Myocyte (in vitro differentiated cells): ENCODE data around the gene EPHB6. TPM values are rescaled to one million over a fixed set of nuclear protein-coding genes. Genes with fewer than 3 reads are reported as not detected.

Experiments used
- DNase-seq: peaks from one replicate; pipeline ENCODE4 v3.0.0-alpha.2; 2012; ENCODE audit warnings: low read depth
- polyA plus RNA-seq: library from polyadenylated mRNA; unstranded; fragments of >200 nt; gene quantifications from one replicate; pipeline ENCODE4 v1.2.1, GENCODE V29; 2012; ENCODE audit warnings: missing spikeins
- total RNA-seq: library from RNA; depleted of rRNA; stranded (reverse); fragments of >200 nt; gene quantifications from 2 replicates; pipeline ENCODE4 v1.2.3, GENCODE V29; 2014

Gene EPHB6, protein sequence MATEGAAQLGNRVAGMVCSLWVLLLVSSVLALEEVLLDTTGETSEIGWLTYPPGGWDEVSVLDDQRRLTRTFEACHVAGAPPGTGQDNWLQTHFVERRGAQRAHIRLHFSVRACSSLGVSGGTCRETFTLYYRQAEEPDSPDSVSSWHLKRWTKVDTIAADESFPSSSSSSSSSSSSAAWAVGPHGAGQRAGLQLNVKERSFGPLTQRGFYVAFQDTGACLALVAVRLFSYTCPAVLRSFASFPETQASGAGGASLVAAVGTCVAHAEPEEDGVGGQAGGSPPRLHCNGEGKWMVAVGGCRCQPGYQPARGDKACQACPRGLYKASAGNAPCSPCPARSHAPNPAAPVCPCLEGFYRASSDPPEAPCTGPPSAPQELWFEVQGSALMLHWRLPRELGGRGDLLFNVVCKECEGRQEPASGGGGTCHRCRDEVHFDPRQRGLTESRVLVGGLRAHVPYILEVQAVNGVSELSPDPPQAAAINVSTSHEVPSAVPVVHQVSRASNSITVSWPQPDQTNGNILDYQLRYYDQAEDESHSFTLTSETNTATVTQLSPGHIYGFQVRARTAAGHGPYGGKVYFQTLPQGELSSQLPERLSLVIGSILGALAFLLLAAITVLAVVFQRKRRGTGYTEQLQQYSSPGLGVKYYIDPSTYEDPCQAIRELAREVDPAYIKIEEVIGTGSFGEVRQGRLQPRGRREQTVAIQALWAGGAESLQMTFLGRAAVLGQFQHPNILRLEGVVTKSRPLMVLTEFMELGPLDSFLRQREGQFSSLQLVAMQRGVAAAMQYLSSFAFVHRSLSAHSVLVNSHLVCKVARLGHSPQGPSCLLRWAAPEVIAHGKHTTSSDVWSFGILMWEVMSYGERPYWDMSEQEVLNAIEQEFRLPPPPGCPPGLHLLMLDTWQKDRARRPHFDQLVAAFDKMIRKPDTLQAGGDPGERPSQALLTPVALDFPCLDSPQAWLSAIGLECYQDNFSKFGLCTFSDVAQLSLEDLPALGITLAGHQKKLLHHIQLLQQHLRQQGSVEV
- total RNA-seq, result 0.08 and 0.16 TPM in 2 replicates
- polyA plus RNA-seq, result 0.33 TPM

- DNase-seq, result peak; percentile 60
Measured at GRCh38 chr7:142854372-142855113, at the start of gene EPHB6. EPHB6 (plus strand) TSS chr7:142855076; CDS start chr7:142863228, 8,152 bp downstream.

DNA sequence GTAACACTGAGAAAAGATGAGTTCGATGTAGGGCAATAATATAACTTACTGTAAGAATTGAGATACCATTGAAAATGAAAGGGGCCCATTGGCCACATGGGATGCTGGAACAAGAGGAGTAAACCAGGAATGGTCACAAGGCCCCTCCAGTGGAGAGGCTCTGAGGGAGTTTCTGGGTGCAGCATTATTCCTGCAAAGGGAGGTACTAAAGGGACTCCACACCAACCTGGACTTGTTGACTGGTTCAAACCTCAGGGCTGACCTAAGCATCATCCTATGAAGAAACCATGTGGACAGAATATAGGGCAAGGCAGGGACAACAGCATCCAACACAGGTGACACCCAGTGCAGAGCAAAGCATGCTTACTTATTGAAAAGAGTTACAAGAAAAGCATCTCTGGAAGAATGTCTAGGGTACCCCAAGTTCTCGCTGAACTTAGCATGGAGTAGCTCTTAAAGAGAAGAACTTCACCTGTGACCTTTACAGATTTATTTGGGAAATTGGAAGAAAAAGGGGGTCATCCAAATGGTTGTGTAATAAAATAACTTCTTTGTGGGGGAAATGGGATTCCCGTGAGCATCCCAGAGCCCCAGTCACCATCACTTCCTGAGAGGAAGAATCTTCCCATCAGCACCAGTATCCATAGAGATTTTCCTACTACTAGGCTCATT lies 49.4 kb upstream of the EPHB6 start:
- no peak for DNase-seq

GRCh38 chr7:142806022-142806356 lies 48.9 kb upstream of the EPHB6 start:
- DNase-seq, result no peak

- no peak for DNase-seq
Measured at GRCh38 chr7:142806957-142807356, 47.9 kb upstream of the EPHB6 start.

- DNase-seq, result no peak
Measured at GRCh38 chr7:142807855-142808460, 46.9 kb upstream of the EPHB6 start.

- DNase-seq, result no peak
Measured at GRCh38 chr7:142808461-142808801, 46.4 kb upstream of the EPHB6 start.

- no peak for DNase-seq
Measured at GRCh38 chr7:142808802-142809583, 45.9 kb upstream of the EPHB6 start.

DNA sequence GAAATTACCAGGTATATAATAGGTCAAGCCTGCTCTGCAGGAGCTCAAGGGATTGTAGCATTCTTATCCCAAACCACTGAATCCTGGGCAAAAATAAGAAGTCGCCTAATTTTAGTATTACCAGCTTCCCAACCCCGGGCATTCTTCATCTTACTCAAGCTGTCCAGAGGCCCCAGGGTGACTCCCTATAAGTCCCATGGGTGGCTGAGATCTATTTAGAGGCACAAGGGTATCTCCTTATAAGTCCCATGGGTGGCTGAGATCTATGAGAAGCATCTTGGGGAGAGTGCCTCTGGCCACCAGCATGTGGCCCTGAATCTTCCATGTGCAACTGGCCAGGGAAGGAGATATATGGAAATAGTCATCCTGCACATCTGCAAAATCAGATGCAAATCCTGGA lies 45.2 kb upstream of the EPHB6 start:
- no peak for DNase-seq

DNA sequence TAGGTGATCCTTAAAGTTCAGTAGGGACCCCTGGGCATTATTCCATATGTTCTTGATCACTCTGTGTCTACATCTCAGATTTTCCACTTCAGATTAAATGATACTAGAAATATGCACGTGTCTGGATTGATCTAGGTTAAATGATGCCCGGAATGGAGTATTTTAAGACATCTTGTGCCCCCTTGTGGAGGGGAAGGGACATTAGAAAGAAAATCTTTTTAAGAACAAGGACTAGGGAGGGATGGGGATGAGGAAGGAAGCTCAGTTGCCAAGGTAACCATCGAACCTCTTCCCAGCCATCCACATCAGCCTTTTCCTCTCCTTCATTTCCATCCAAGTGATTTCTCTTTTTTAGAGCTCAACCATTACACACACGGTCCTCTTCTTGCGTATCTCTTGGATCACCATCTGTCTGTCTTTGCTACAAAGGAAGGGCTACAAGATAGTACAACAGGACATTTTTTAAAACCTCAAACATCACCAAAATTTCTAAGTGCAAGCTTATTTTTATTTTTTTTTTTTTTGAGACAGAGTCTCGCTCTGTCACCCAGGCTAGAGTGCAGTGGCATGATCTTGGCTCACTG lies 43.6 kb upstream of the EPHB6 start:
- DNase-seq, result peak; percentile 67

GRCh38 chr7:142812437-142813215 lies 42.2 kb upstream of the EPHB6 start:
- no peak for DNase-seq

GRCh38 chr7:142813226-142813625 lies 41.6 kb upstream of the EPHB6 start:
- peak; percentile 20 for DNase-seq

DNA sequence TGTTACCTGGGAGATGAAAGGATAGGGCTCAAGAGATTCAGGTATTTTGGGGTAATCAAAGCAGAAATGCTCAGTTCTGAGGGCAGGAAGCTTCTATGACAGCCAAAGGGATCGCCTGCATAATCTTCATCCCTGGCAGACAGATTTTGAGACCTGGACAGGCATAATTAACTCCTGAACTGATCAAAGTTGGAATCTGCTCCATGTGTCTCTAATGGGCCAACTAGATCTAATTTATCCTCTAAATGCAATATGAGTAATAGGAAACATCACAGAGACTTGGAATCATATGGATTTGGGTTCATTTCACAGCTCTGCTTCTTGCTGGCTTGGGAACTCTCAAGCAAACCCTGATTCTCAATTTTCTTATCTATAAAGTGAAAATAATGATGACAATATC lies 41.2 kb upstream of the EPHB6 start:
- DNase-seq, result no peak

DNA sequence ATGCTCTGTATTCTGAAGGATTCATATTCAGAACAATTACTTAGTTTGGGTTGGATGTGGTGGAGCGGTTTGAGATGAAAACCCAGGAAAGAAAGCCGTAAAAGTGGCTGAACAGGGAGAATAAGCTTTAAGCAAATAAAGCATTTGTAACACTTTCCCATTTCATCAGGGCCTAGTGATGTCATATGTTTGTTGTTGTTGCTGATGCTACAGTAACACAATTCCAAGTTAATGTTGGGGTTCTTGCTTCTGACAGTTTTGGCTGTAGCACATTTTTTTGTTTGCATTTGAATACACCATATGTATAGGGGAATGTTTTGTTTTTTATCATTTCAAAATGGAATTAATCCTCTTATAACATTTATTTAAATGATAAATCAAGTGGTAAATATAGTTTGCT lies 40.4 kb upstream of the EPHB6 start:
- no peak for DNase-seq

- no peak for DNase-seq
Measured at GRCh38 chr7:142815134-142815533, 39.7 kb upstream of the EPHB6 start.

DNA sequence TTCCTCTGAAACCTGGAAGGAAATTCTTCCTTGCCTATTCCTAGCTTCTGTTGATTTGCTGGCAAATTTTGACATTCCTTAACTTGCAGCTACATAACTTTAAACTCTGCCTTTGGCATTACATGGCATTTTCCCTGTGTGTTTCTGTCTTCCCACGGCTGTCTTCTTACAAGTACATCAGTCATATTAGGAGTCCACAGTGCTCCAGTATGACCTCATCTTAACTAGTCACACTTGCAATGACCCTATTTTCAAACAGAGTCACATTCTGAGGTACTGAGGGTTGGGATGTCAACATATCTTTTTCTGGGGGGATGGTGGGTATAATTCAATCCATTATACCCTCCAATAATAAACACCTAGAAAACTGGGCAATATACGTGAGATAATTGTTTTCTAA lies 37.4 kb upstream of the EPHB6 start:
- no peak for DNase-seq

GRCh38 chr7:142819530-142819929 lies 35.3 kb upstream of the EPHB6 start:
- no peak for DNase-seq

GRCh38 chr7:142822714-142823113 lies 32.2 kb upstream of the EPHB6 start:
- no peak for DNase-seq

- no peak for DNase-seq
Measured at GRCh38 chr7:142827951-142828500, 26.9 kb upstream of the EPHB6 start.
